Large intestine (tissue), 3 donors: ENCODE data around the gene STX1B. TPM values are rescaled to one million over a fixed set of nuclear protein-coding genes. Genes with fewer than 3 reads are reported as not detected.

Source experiments
- DNase-seq, 2 donors: peaks; one replicate each; pipeline versions ENCODE4 v3.0.0 to v3.0.0-alpha.2; 2013
- H3K27ac ChIP-seq: one replicate; pipeline ENCODE4 v1.5.1; 2013; ENCODE audit warnings: low read length
- H3K27me3 ChIP-seq: 2 replicates; pipeline ENCODE4 v1.6.1; 2013; ENCODE audit warnings: low read length; ENCODE audit not compliant: control insufficient read depth, insufficient read depth
- H3K36me3 ChIP-seq: 2 replicates; pipeline ENCODE4 v1.6.1; 2013; ENCODE audit warnings: low read length; ENCODE audit not compliant: control insufficient read depth, insufficient read depth
- H3K4me1 ChIP-seq: one replicate; pipeline ENCODE4 v1.6.1; 2013; ENCODE audit warnings: low read length; ENCODE audit not compliant: control insufficient read depth, insufficient read depth
- H3K4me3 ChIP-seq: one replicate; pipeline ENCODE4 v1.5.1; 2013; ENCODE audit warnings: low read length
- H3K9me3 ChIP-seq: one replicate; pipeline ENCODE4 v1.6.1; 2013; ENCODE audit warnings: mild to moderate bottlenecking, low read depth, low read length, moderate library complexity; ENCODE audit not compliant: control insufficient read depth
- WGBS: methylation state at CpG from one replicate; pipeline ENCODE4 v1.1.5; 2013; ENCODE audit warnings: low lambda C conversion rate; ENCODE audit not compliant: insufficient coverage; 5-methylcytosine and 5-hydroxymethylcytosine counted together
- polyA plus RNA-seq: library from polyadenylated mRNA; unstranded; fragments of 120-200 nt; gene quantifications from one replicate; pipeline ENCODE4 v1.2.1, GENCODE V29; 2013

Gene STX1B
- polyA plus RNA-seq, 1 donor = 1.9 TPM

DNA sequence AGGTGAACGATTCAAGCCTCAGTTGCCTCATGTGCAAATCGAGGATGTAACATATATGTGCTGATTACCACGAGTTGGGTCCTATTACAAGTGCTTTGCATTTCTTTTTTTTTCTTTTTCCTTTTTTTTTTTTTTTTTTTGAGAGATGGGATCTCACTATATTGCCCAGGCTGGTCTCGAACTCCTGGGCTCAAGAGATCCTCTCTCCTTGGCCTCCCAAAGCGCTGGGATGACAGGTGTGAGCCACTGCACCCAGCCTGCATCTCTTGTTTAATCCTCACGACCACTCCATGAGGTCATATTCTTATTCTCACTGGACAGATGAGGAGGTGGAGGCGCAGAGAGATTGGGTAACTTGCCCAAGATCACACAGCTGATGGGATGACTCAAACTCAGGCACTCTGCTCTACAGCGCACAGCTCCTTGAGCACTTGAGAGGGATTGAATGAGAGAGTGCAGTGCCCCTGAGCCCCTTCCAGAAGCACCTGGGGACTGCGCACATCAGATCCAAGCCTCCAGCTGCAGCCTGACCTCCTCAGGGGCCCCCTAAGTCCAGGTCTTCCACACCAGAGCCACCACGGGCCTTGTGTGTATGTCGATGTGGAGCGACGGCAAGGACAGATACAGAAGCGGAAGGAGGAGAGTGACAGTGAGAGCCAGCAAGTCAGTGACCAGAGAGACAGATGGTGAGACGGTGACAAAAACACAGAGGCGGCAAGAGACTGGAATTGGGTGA is 4.9 kb downstream of the STX1B start:
- peaks cover 5% of the 10 kb centered on the region for H3K4me1 ChIP-seq
- no peak overlapping the region for H3K27ac ChIP-seq
- H3K27me3 ChIP-seq = peaks cover 46% of the 10 kb centered on the region
- no peak for DNase-seq
- no peaks in the 10 kb centered on the region for H3K36me3 ChIP-seq
- no CpG with 5 or more reads among the region's 16 CpGs for WGBS
- no peak overlapping the region for H3K4me3 ChIP-seq
- no peaks in the 10 kb centered on the region for H3K9me3 ChIP-seq

DNA sequence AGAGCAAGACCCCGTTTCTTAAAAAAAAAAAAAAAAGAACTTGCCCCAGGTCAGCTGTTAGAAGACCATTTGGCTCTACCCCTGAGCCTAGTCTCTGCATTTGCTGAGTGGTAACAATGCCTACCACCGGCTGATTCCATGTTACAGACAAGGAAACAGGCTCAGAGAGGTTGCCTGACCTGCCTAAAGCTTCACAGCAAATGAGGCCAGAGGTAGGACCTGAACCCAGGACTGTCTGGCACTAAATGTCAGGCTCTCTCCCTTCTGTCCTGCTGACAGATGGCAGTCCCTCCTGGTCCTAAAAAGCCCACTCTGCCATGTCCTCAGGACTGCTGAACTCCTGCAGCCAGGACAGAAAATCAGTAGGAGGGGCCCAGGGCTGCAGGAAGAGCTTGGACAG is 5.8 kb downstream of the STX1B start:
- Histone ChIP-seq H3K4me3 (no peak overlapping the region), H3K27ac (no peak overlapping the region), H3K9me3 (no peaks in the 10 kb centered on the region), H3K36me3 (no peaks in the 10 kb centered on the region), H3K27me3 (peaks cover 41% of the 10 kb centered on the region), H3K4me1 (peaks cover 5% of the 10 kb centered on the region)
- no peak for DNase-seq
- WGBS = no CpG with 5 or more reads among the region's 2 CpGs

DNA sequence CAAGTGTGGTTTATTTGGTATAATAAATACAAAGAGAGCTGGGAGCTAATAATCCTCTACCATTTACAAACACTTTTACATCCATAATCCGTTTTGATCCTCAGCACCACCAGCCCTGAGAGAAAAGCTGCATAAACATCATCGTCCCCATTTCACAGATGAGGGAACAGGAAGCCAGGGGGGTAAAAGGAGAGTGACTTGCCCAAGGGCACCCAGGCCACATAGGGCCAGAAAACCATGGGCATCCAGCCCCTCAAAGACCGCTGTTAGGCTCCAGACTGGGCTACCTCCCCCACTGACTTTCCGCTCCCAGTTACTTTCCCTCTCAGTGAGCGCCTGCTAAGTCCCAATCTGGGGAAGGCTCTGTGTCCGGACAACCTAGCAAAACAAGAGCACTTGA is 6.7 kb downstream of the STX1B start:
- DNase-seq = no peak
- 100% methylated on average over 1 of the region's 6 CpGs for WGBS
- peaks cover 14% of the 10 kb centered on the region for H3K4me1 ChIP-seq
- H3K9me3 ChIP-seq = no peaks in the 10 kb centered on the region
- H3K36me3 ChIP-seq = no peaks in the 10 kb centered on the region
- H3K27me3 ChIP-seq = peaks cover 33% of the 10 kb centered on the region
- H3K4me3 ChIP-seq = no peak overlapping the region
- no peak overlapping the region for H3K27ac ChIP-seq

DNA sequence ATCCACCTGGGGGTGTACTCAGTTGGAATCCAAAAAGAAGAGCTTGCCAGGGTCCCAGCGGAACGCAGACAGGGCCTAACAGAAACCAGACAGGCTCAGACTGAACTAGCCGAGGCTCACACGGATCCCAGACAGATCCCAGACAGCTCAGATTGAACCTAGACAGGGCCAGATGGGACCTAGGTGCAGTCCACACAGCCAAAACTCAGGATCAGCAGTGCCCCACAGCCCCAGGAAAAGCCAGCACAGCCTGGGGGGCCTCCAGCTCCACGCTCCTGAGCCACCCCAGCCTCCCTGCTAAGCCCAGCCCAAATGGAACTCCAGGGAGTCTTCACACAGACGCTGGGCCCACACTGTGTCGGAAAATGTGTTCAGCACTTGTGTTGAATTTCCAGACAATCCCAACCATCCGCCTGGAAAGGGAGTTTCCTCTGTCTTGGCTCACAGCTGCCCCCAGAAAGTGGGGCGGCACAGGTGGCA is 7.5 kb downstream of the STX1B start:
- peaks cover 26% of the 10 kb centered on the region for H3K27me3 ChIP-seq
- no CpG with 5 or more reads among the region's 9 CpGs for WGBS
- H3K36me3 ChIP-seq = no peaks in the 10 kb centered on the region
- no peak for DNase-seq
- no peak overlapping the region for H3K4me3 ChIP-seq
- H3K9me3 ChIP-seq = no peaks in the 10 kb centered on the region
- H3K27ac ChIP-seq = no peak overlapping the region
- peaks cover 23% of the 10 kb centered on the region for H3K4me1 ChIP-seq

DNA sequence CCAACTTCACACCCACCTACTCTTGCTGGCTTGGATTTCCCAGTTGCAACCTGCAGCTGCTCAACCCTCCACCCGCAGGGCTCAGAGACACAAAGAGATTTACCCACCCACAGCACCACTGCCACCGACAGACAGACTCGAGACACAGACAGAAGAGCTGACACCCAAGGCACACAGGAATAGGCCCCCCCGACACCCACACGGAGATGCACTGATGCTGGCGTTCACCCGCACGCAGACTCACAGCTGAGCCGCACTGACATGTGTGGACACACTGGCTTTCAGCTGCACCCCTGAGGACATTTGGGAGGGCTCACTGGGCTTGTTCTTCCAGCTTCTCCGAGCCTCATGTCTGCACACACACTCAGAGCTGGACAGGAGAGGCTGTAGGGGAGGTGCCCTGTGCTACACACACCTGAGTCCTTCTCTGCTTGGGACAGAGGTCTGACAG is 8.2 kb downstream of the STX1B start:
- no CpG with 5 or more reads among the region's 10 CpGs for WGBS
- H3K27ac ChIP-seq = no peak overlapping the region

GRCh38 chr16:31001507-31002249 is 8.8 kb downstream of the STX1B start:
- Histone ChIP-seq H3K36me3 (no peaks in the 10 kb centered on the region), H3K4me1 (peaks cover 33% of the 10 kb centered on the region), H3K27ac (no peak overlapping the region), H3K4me3 (no peak overlapping the region), H3K9me3 (no peaks in the 10 kb centered on the region), H3K27me3 (peaks cover 13% of the 10 kb centered on the region)
- 20% methylated on average over 1 of the region's 16 CpGs for WGBS
- DNase-seq = peak in 1 of 2 donors; percentile 51

More for the DNA sequence above, 8.2 kb downstream of the STX1B start:
- Histone ChIP-seq H3K4me3 (no peak overlapping the region), H3K4me1 (peaks cover 29% of the 10 kb centered on the region), H3K36me3 (no peaks in the 10 kb centered on the region), H3K27me3 (peaks cover 19% of the 10 kb centered on the region), H3K9me3 (no peaks in the 10 kb centered on the region)
- no peak for DNase-seq

GRCh38 chr16:31000671-31001382 is 9.6 kb downstream of the STX1B start:
- Histone ChIP-seq H3K36me3 (no peaks in the 10 kb centered on the region), H3K4me1 (peaks cover 40% of the 10 kb centered on the region), H3K4me3 (no peak overlapping the region), H3K9me3 (no peaks in the 10 kb centered on the region), H3K27ac (no peak overlapping the region), H3K27me3 (peaks cover 9% of the 10 kb centered on the region)
- WGBS = no CpG with 5 or more reads among the region's 19 CpGs
- no peak for DNase-seq

DNA sequence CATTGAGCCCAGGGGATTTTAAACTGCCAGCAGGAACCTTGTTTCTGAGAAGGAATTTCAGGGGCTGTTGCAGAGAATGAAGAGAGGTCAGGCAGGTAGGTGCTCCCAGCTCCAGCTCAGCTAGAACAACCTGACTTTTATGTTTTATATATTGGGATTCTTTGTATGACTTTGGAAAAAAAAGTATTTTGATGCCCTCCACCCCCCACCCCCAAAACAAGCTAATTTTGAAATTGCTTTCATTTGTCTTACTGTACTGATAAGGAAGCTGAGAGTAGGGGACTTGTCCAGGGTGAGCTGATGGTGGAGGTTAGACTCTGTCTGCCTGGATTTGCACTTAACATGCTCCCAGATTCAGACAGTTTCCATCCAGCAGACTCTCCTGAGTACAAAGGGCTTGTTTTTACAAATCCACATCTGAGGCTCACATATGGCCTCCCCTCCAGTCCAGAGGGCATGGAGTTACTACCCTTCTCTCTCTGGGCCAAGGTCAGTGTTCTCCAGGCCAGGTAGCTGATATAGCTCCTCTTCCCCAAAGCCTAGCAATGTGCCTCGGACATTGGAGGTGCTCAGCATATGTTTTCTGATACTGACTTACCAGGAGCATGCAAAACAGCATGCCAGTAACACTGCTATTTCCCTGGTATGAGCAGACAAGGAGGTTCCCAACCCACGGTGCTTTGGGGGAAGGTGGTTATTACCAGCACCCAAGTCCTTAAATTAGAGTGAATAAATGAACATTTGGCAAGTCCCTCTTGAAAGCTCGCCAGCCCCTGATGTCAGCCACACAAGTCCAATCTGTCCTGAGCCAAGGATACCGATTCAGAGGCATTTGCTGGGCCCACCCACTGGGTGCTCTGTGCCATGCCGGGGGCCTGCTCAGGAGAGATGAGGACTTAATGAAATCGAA is 11.3 kb downstream of the STX1B start:
- Histone ChIP-seq H3K4me3 (no peak overlapping the region), H3K9me3 (no peaks in the 10 kb centered on the region), H3K4me1 (peaks cover 40% of the 10 kb centered on the region), H3K27me3 (peaks cover 5% of the 10 kb centered on the region), H3K36me3 (no peaks in the 10 kb centered on the region), H3K27ac (peak overlapping the region; percentile 60)
- DNase-seq = peak; percentile 54 to 85
- WGBS = no CpG with 5 or more reads among the region's 6 CpGs

- H3K4me1 ChIP-seq = peaks cover 40% of the 10 kb centered on the region
- WGBS = 50% methylated on average over 4 of the region's 21 CpGs
- no peaks in the 10 kb centered on the region for H3K36me3 ChIP-seq
- peak in 1 of 2 donors; percentile 30 for DNase-seq
- H3K9me3 ChIP-seq = no peaks in the 10 kb centered on the region
- H3K27me3 ChIP-seq = peaks cover 5% of the 10 kb centered on the region
- H3K4me3 ChIP-seq = peak overlapping the region; percentile 52
- H3K27ac ChIP-seq = peak overlapping the region; percentile 35
Observed at GRCh38 chr16:30997725-30998711, 12.4 kb downstream of the STX1B start.
